Pancreas (tissue), 10 donors: ENCODE data around the gene ASAP2. TPM values are rescaled to one million over a fixed set of nuclear protein-coding genes. Genes with fewer than 3 reads are reported as not detected.
"Not testable (repeated sequence)": the region's sequence is repeated elsewhere in the genome, so short reads cannot be mapped to it uniquely, and the experiment has no call there.

Experiments
- ATAC-seq, 4 donors: fragments of 200-7000 bp; cut with Tn5 transposase; one replicate each; pipeline versions ENCODE4 v1.8.0 to v1.9.1; 2020; ENCODE audit warnings: mild to moderate bottlenecking in 4 of 4, moderate library complexity in 4 of 4
- DNase-seq, 6 donors: peaks; one replicate each; pipeline ENCODE4 v3.0.0-alpha.2; 2020
- FAIRE-seq: peaks from 2 replicates; lab custom pipeline; 2012; peaks lifted over from hg19 to GRCh38; lab: Jason Lieb, UNC
- H3K27ac ChIP-seq, 4 donors: fragments of 200-600 bp; sonication (generic); 1 replicate in 3 of 4; 2 replicates in 1 of 4; pipeline versions ENCODE4 v1.5.0 to v1.8.0; 2020
- H3K27me3 ChIP-seq, 4 donors: fragments of 200-600 bp; one replicate each; pipeline ENCODE4 v1.8.0; 2021
- H3K36me3 ChIP-seq, 3 donors: fragments of 200-600 bp; sonication (generic) in 1 of 3; one replicate each; pipeline versions ENCODE4 v1.5.0 to v1.8.0; 2020 to 2021
- H3K4me1 ChIP-seq, 3 donors: fragments of 200-600 bp; one replicate each; pipeline ENCODE4 v1.8.0; 2021
- H3K4me3 ChIP-seq, 4 donors: fragments of 200-600 bp; sonication (generic) in 2 of 4; one replicate each; pipeline versions ENCODE4 v1.5.0 to v1.8.0; 2020 to 2021
- H3K9me3 ChIP-seq, 4 donors: fragments of 200-600 bp; one replicate each; pipeline ENCODE4 v1.8.0; 2021
- WGBS, 2 donors: extraction: QIAGEN DNeasy Blood & Tissue Kit; methylation state at CpG; one replicate each; pipeline ENCODE4 v1.1.7; 2013; 5-methylcytosine and 5-hydroxymethylcytosine counted together
- intact Hi-C, 3 donors: fragments of 100-400 bp; cut with DNase I; formaldehyde crosslinking; loops; one replicate each; pipeline versions ENCODE4 v1.11.1 to v1.14.2; 2022
- polyA plus RNA-seq, 2 donors: library from polyadenylated mRNA; stranded (reverse); fragments of 200-250 nt; gene quantifications; one replicate each; pipeline ENCODE4 v1.2.3, GENCODE V29; 2013
- total RNA-seq, 6 donors: library from RNA; stranded (reverse); fragmentation: NEBNext Ultra II Directional in 4 of 6; extraction: Animal tissue kit (Norgen Biotek cat#: 25700) in 4 of 6; gene quantifications; one replicate each; pipeline versions ENCODE4 v1.2.1 to v1.2.4, GENCODE V29; 2021 to 2023
- TF ChIP-seq, protein P1 (sequence below), 4 donors: fragments of 200-600 bp; sonication (generic) in 3 of 4; IDR thresholded peaks; one replicate each; pipeline versions ENCODE4 v1.5.0 to v1.8.0; 2021; ENCODE audit warnings: antibody characterized with exemption in 4 of 4
- donor health status: healthy with polysubstance abuse.
- donor health status: DM: no; HTN: no; CAD: no; lungs with moderate emphysema.
- donor health status: DM: no; HTN: no; CAD: no.
- donor health status: control.
- donor health status: control.
- donor health status: Bipolar disorder and iron deficiency.
- donor health status: DM: yes; HTN: yes; CAD: no.
- donor health status: DM: no; HTN: no; CAD: no.
- donor health status: DM: no; HTN: no; CAD: no.
- donor health status: DM: yes; HTN: yes; CAD: no.

The ASAP2 gene
- total and polyA plus RNA-seq, 8 donors = 5.8 to 17.7 (median 7.3) TPM

DNA sequence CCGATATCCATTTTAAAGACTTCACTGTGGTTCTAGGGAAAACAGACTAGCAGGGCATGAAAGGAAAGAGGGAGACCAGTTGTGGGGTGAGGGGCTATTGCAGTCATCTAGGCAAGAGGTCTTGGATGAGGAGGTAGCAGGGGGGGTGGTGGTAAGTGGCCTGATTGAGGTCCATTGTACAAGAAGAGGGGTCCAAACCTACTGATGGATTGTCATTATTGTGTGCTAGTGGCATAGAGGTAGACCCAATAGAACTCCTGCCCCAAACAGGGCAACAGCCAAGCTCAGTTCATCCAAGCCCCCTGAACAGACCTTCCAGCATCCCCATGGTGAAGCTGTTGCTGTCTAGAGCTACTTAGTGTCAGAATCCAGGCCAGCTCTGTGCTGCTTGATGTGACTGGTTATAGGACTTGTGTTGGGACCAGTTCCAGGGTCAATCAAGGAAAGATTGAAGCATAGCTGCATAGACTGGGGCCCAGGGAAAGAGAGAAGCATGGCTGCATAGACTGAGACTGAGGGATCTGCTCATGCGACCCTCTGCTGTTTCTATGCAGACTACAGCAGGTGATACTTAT, 7.0 kb downstream of the ASAP2 start:
- ATAC-seq (no peak), DNase-seq (peak in 1 of 6 donors; percentile 13), FAIRE-seq (no peak)
- TF ChIP-seq, protein P1, sequence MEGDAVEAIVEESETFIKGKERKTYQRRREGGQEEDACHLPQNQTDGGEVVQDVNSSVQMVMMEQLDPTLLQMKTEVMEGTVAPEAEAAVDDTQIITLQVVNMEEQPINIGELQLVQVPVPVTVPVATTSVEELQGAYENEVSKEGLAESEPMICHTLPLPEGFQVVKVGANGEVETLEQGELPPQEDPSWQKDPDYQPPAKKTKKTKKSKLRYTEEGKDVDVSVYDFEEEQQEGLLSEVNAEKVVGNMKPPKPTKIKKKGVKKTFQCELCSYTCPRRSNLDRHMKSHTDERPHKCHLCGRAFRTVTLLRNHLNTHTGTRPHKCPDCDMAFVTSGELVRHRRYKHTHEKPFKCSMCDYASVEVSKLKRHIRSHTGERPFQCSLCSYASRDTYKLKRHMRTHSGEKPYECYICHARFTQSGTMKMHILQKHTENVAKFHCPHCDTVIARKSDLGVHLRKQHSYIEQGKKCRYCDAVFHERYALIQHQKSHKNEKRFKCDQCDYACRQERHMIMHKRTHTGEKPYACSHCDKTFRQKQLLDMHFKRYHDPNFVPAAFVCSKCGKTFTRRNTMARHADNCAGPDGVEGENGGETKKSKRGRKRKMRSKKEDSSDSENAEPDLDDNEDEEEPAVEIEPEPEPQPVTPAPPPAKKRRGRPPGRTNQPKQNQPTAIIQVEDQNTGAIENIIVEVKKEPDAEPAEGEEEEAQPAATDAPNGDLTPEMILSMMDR (IDR thresholded peaks at IDR 0.05) = no peak
- intact Hi-C loops = no loop called here
- Histone ChIP-seq H3K4me3 (no peak overlapping the region), H3K36me3 (no peaks in the 10 kb centered on the region), H3K27ac (peak overlapping the region in 2 of 4 donors; percentile 63), H3K27me3 (no peaks in the 10 kb centered on the region), H3K4me1 (peaks cover 20 to 35% (median 29%) of the 10 kb centered on the region in 3 donors), H3K9me3 (no peaks in the 10 kb centered on the region)
- WGBS, 2 donors = 94 to 100% methylated on average over 2 of the region's 2 CpGs

DNA sequence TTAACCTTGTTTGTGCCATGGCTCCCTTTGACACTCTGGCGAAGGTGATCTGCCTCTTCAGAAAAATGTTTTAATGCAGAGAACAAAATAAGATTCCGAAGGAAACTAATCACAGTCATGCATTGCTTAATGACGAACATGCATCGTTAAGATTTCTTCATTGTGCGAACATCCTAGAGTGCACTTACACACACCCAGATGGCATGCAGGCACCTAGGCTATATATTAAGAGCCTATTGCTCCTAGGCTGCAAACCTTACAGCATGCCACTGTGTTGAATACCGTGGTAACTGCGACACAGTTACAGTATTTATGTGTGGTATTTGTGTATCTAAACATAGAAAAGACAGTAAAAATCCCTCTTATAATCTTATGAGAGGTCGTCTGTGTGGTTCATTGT, 8.3 kb downstream of the ASAP2 start:
- DNase-seq (no peak), FAIRE-seq (no peak), ATAC-seq (no peak)
- no peak overlapping the region for H3K4me3 ChIP-seq
- TF ChIP-seq, protein P1 (IDR thresholded peaks at IDR 0.05) = no peak
- 90 to 93% methylated on average over 8 of the region's 8 CpGs for WGBS, 2 donors
- no peaks in the 10 kb centered on the region for H3K9me3 ChIP-seq
- H3K27me3 ChIP-seq = no peaks in the 10 kb centered on the region
- peaks cover 13 to 26% (median 22%) of the 10 kb centered on the region in 3 donors for H3K4me1 ChIP-seq
- H3K36me3 ChIP-seq = no peaks in the 10 kb centered on the region
- intact Hi-C loops = no loop called here
- H3K27ac ChIP-seq = no peak overlapping the region

DNA sequence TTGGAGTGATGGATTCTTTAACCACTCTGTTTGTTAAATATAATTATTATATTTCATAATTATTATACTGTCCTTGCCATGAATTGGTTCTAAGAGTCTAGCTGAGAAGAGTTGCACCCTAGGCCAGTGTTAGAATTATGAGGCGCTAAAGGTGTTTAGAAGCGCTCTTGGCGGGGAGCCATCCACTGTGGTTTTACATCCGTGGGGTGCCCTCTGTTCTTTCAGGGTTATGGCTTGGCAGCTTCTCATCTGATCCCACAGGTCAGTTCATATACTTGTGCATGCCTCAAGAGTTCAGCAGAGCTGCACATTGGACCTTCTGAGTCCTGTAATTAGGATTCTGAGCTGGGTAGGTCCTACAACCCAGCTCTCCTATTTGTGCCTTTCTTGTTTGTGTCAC, 9.1 kb downstream of the ASAP2 start:
- Histone ChIP-seq H3K4me3 (no peak overlapping the region), H3K27ac (no peak overlapping the region), H3K36me3 (no peaks in the 10 kb centered on the region), H3K9me3 (no peaks in the 10 kb centered on the region), H3K4me1 (peaks cover 13 to 26% (median 16%) of the 10 kb centered on the region in 3 donors), H3K27me3 (no peaks in the 10 kb centered on the region)
- intact Hi-C loops = no loop called here
- ATAC-seq (no peak), FAIRE-seq (no peak), DNase-seq (no peak)
- WGBS, 2 donors = 79% methylated on average over 4 of the region's 4 CpGs
- TF ChIP-seq, protein P1 (IDR thresholded peaks at IDR 0.05) = no peak

DNA sequence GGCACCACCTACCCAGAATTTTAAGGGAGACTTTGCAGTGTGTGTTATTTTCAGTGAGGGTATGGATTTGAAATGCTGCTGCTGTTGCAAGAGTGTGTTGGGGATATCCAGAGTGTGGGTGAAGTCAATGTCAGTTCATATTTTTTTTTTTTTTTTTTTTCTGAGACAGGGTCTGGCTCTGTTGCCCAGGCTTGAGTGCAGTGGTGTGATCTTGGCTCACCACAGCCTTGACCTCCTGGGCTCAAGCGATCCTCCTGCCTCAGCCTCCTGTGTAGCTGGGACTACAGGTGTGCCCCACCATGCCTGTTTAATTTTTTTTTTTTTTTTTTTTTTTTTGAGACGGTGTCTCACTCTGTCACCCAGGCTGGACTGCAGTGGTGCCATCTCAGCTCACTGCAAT, 9.5 kb downstream of the ASAP2 start:
- ATAC-seq, H3K36me3 ChIP-seq, H3K27me3 ChIP-seq, H3K4me3 ChIP-seq, H3K9me3 ChIP-seq, FAIRE-seq, H3K27ac ChIP-seq, intact Hi-C loops, DNase-seq: not testable (repeated sequence)
- 100% methylated on average over 2 of the region's 2 CpGs for WGBS, 2 donors
- peaks cover 13 to 25% (median 16%) of the 10 kb centered on the region in 3 donors for H3K4me1 ChIP-seq

DNA sequence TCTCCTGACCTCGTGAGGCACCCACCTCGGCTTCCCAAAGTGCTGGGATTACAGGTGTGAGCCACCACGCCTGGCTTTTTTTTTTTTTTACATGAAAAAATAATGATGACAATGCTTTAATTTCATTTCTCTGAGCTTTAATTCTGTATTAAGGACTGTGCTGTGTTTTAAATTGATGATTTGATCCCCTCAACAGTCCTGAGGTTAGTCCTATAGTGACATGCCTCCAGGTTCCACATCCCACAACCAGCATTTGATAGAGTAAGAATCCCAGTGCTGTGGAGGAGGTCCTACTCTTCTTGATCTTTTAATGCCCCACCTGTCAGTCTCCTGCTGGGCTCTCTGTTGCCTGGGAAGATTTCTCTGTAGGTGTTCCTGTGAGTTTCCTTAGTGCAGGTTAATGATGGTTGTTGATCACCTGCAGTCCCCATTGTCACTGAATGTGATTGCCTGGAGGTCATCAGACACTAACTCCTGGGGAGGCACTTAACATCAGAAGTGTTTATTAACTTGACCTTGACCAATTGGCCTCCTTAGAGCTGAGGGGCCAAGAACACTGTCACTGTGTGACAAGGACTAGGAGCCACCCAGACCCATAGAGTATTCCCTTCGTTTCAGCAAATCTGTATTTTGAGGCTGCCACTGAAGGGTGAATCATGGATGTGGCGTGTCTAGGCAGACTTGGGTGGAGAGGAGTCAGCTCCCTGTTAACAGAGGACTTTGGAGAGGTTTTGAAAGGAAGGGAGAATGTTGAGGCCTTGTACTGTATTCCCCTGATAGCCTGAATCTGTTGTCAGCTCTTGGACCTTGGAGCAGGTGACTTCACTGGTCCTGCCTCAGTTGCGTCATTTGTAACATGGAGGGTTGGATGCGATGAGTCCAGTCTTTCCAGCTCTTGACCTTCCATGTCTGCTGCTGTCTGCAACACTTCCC, 11.5 kb downstream of the ASAP2 start:
- no peaks in the 10 kb centered on the region for H3K9me3 ChIP-seq
- DNase-seq = no peak
- no peaks in the 10 kb centered on the region for H3K36me3 ChIP-seq
- no peak overlapping the region for H3K27ac ChIP-seq
- no peak overlapping the region for H3K4me3 ChIP-seq
- WGBS, 2 donors = 94 to 97% methylated on average over 7 of the region's 7 CpGs
- no peak for FAIRE-seq
- TF ChIP-seq, protein P1 (IDR thresholded peaks at IDR 0.05) = no peak
- no peaks in the 10 kb centered on the region for H3K27me3 ChIP-seq
- peaks cover 0 to 6% (median 2%) of the 10 kb centered on the region in 3 donors for H3K4me1 ChIP-seq
- ATAC-seq = no peak
- intact Hi-C loops = no loop called here
